Activated CD4-positive, alpha-beta T cell treated with anti-CD3 and anti-CD28 coated beads for 48 hours (primary cell): ENCODE results near the gene AGAP6.
"Not testable (repeated sequence)": the region's sequence is repeated elsewhere in the genome, so short reads cannot be mapped to it uniquely, and the experiment has no call there.

Experiments
- DNase-seq: peaks from one replicate; pipeline ENCODE4 v3.0.0-alpha.2; 2020

Gene AGAP6

DNA sequence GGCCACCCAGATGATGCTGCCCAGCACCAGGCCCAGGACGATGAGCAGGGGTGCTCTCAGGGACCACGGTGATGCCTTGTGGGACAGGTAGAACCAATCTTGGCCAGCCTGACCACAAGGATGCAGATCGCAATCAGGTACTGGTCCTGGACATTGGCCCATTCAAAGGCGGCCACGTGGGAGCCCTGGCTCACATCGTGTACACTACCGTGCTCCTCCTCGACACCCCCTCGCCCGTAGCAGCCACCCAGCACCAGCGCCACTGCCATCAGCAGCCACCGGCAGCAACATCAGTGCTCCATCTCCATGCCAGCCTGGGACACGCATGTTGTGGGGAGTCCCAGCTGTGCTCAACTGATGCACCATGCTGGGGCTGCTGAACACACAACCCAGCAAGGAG, 39.0 kb downstream of the AGAP6 start:
- no peak for DNase-seq

GRCh38 chr10:50033481-50033880, 45.3 kb downstream of the AGAP6 start:
- DNase-seq: no peak

DNA sequence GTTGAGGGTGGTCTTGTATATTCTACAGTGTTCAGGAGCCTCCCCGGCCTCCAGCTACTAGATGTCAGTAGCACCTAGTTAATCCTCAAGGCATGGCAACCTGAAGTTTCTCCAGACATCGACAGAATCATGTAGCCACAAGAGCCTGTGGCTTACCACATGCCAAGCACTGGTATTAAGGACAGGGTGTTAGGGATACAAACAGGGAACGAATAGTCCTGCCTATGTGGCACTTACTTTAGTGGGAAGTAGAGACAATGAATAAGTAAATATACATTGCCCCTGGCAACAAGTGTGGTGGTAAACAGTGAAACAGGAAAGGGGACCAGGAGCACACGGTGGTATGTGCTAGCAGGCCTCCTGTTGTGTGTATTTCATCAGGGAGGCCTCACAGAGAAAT, 47.1 kb downstream of the AGAP6 start:
- DNase-seq: not testable (repeated sequence)

- DNase-seq: peak; percentile 27
Measured at GRCh38 chr10:50044941-50045664, 56.9 kb downstream of the AGAP6 start.

DNA sequence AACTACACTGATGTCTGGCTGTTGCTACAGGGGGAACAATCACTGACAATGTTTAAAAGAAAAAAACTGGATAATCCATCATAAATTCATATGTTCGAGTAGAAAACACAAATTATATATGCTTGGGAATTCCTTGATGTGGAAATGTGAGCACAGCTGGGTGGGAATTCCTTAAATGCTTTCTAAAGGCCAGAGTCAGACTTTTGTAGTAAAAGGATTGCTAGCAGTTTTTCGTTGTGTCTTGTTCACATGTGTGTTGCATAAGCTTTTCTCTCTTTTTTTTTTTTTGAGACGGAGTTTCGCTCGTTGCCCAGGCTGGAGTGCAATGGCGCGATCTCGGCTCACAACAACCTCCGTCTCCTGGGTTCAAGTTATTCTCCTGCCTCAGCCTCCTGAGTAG, 58.3 kb downstream of the AGAP6 start:
- not testable (repeated sequence) for DNase-seq

DNA sequence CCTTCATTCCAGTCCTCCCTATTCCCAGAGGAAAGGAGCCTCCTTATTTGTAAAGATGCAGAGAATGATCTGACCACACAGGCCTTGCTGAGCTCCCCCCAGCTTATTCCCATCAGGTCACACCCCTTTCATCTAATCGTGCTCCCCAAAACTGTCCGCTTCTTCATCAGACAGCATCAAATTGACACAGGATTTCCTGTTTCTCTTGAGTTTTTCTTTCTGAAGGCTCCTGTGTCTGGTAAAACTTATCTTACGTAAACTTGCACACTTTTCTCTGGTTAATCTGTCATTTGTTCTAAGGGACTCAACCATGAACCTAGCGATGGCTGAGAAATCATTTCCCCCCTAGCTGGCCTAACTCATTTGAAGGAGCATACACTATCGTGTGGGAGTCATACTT, 59.4 kb downstream of the AGAP6 start:
- DNase-seq: not testable (repeated sequence)

DNA sequence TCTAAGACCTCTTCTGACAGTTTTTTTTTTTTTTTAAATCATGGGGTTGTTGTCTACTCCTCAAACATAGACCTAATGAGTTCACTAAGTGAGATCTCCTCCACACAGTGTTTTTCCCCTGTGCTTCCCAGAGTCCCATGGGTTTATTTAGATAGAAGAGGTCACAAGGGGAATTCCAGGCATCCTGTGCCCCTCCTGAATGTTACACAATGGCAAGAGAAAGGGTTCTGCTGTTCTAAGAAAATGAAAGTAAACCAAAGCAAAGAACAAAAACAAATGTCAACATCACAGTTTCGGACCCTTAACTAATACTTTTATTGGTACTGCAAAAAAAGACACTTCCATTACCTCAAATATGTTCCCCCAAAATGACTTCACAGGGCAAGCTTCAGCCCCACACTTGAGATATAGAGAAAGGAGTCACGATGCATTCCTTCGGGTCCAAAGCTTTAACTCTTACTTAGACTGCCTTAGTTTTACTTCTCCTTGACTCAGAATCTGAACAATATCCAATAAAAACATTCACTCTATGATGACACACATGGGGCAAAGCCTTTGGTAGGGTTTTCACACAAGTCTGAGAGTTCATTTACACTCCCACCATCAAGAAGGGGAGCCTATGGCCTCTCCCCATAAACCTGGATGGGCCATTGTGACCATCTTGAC, 63.9 kb downstream of the AGAP6 start:
- not testable (repeated sequence) for DNase-seq

GRCh38 chr10:50052778-50053376, 64.7 kb downstream of the AGAP6 start:
- DNase-seq: not testable (repeated sequence)

DNA sequence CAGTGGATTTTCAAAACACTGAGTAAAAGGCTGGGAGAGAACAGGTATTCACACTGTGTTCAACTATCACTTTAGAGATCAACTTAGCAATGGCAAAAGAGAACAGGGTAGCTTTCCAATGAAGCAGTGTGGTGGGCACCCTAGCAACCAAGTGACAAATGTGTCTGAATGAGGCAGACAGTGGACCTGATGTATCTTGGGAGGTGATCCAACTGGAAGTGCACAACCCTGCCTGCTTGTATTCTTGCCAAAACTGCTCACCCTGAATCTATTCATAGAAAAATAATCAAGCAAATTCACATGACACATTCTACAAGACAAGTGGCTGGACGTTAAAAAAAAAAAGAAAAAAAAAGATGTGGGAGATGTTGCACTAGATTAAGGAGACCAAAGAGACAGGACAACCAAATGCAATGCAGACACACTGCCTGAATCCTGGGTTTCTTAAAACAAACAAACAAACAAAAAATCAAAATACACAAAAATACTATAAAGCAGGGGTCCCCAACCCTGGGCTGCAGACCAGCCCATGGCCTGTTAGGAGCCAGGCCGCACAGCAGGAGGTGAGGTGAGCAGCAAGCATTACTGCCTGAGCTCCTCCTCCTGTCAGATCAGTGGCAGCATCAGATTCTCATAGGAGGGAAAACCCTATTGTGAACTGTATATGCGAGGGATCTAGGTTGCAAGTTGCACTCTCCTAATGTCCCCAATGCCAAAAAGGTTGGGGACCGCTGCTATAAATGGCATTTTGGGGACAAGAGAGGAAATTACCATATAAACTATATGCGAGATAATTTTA, 67.5 kb downstream of the AGAP6 start:
- DNase-seq: not testable (repeated sequence)

- not testable (repeated sequence) for DNase-seq
Measured at GRCh38 chr10:50056654-50057053, 68.4 kb downstream of the AGAP6 start.

GRCh38 chr10:50058727-50059126, 70.5 kb downstream of the AGAP6 start:
- not testable (repeated sequence) for DNase-seq

GRCh38 chr10:50059946-50060345, 71.7 kb downstream of the AGAP6 start:
- DNase-seq: not testable (repeated sequence)
